Measurements from ENCODE around the gene DOCK10.

Gene DOCK10

DNA sequence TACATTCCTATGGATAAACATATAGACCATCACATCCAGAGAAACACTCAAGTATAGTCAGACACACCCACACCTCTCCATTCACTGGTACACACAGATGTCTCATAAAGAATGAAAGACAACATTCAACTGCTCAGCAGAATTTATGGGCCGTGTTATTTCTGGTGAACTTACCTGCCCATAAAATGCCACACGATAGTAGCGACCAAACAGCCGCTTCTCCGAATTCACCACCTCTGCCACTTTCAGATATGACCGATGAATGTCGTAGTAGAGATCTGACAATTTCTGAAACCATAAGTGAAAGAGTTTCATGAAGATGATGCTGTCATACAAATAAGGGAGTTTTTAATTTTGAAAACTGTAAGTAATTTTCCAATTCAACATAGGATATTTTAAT, 255.4 kb downstream of the DOCK10 start:
- DNase-seq (ENCODE audit: low spot score in 2 of 2) (no peak), ATAC-seq (peak; percentile 67)
- Mint-ChIP-seq H3K9me3 (no peaks in the 10 kb centered on the region), H3K4me3 (no peak overlapping the region), H3K27ac (peak overlapping the region; percentile 32), H3K36me3 (peaks cover 97% of the 10 kb centered on the region), H3K4me1 (peaks cover 8% of the 10 kb centered on the region)

DNA sequence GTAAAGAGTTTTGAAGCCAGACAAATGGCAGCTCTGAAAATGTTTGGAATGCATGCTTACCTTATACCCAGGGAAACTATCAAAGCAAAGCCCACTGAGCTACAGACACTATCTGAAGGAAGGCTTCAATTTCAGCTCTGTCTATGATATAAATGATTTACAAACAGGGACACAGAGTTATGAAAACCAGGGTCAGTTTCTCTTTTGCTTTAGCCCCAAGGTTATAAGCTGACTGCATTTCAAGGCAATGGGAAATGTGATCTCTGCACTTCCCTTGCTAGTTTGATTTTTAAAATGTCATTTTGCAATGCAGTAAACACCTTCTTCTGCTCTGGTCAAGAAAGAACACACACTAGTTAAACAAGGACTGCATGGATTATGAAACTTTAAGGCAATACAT, 260.9 kb downstream of the DOCK10 start:
- H3K9me3 Mint-ChIP-seq = no peaks in the 10 kb centered on the region
- no peaks in the 10 kb centered on the region for H3K4me1 Mint-ChIP-seq
- peak overlapping the region; percentile 63 for H3K27ac Mint-ChIP-seq
- H3K36me3 Mint-ChIP-seq = peaks cover 87% of the 10 kb centered on the region
- DNase-seq (ENCODE audit: low spot score in 2 of 2) (no peak), ATAC-seq (no peak)
- no peak overlapping the region for H3K4me3 Mint-ChIP-seq

DNA sequence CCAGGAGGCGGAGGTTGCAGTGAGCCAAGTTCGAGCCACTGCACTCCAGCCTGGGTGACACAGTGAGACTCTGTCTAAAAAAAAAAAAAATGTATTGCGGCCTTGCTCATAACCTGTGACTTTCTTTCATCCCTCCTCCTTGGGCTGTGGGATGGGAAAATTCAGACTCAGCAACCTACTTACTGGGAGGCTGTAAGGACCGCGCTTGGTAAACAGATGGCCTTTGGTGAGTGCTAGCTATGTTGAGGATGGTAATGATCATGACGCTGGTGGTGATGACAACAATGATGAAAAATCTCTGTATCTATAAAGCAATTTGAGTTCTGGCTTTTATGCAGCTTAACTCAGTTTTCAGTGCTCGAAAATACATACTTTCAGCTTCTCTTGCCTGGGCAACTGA, 261.4 kb downstream of the DOCK10 start:
- Mint-ChIP-seq H3K4me1 (no peaks in the 10 kb centered on the region), H3K4me3 (no peak overlapping the region), H3K9me3 (no peaks in the 10 kb centered on the region), H3K36me3 (peaks cover 87% of the 10 kb centered on the region), H3K27ac (peak overlapping the region; percentile 63)
- ATAC-seq (no peak), DNase-seq (ENCODE audit: low spot score in 2 of 2) (no peak)

DNA sequence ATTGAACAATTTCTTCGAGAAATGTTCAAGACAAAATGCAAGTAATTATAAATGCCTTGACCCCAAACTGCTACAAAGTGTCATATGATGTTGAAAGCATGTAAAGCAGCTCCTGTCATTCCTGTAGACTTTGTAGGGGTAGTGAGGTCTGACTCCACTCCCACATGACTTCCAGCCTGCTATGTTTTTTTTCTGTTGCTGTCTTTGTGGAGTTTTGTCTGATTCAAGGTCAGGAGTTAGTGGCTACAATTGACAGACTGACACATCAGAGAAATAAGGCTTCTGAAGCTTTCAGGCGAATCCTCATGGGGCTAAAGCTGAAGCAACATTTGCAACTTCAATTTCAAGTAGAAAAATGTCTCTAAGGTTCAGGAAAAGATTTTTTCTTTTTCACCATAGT, 262.2 kb downstream of the DOCK10 start:
- ATAC-seq = no peak
- peaks cover 87% of the 10 kb centered on the region for H3K36me3 Mint-ChIP-seq

DNA sequence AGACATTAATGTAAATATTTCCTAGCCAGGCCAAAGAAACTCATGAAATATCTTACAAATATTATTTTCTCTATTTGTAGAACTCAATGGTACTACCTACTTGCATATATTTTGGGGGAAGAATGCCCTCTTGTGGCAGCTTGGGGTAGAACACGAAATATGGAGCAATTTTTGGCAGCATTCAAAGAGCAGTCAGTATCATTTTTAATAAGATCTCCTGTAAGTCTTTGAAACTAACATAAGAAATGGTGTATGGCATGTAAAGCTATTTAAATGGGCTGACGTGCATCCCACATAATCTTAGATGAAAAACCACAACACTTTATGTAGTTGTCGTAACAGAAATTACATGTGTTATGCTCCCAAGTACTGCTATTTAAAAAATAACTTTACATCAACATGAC, 263.8 kb downstream of the DOCK10 start:
- Mint-ChIP-seq H3K27ac (peak overlapping the region; percentile 67), H3K4me3 (no peak overlapping the region), H3K9me3 (no peaks in the 10 kb centered on the region), H3K36me3 (peaks cover 87% of the 10 kb centered on the region), H3K4me1 (no peaks in the 10 kb centered on the region)
- peak; percentile 62 for ATAC-seq
- DNase-seq (ENCODE audit: low spot score in 2 of 2) = peak; percentile 32 to 75

More for the DNA sequence above, 262.2 kb downstream of the DOCK10 start:
- Mint-ChIP-seq H3K9me3 (no peaks in the 10 kb centered on the region), H3K4me1 (no peaks in the 10 kb centered on the region), H3K27ac (no peak overlapping the region), H3K4me3 (no peak overlapping the region)
- DNase-seq (ENCODE audit: low spot score in 2 of 2) = no peak

DNA sequence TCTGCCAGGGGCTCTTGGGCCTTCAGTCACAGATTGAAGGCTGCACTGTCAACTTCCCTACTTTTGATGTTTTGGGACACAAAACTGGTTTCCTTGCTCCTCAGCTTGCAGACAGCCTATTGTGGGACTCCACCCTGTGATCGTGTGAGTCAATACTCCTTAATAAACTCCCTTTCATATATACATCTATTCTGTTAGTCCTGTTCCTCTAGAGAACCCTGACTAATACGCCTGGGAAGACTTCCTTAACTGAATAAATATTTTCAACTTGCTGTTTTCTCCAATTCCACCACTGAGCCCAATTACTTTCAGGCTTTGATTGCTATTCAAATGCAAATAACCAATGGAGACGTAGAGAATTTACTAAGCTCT, 264.7 kb downstream of the DOCK10 start:
- H3K27ac Mint-ChIP-seq = no peak overlapping the region
- peaks cover 87% of the 10 kb centered on the region for H3K36me3 Mint-ChIP-seq
- no peak for DNase-seq (ENCODE audit: low spot score in 2 of 2)
- H3K4me3 Mint-ChIP-seq = no peak overlapping the region
- H3K9me3 Mint-ChIP-seq = no peaks in the 10 kb centered on the region
- no peak for ATAC-seq
- H3K4me1 Mint-ChIP-seq = no peaks in the 10 kb centered on the region

DNA sequence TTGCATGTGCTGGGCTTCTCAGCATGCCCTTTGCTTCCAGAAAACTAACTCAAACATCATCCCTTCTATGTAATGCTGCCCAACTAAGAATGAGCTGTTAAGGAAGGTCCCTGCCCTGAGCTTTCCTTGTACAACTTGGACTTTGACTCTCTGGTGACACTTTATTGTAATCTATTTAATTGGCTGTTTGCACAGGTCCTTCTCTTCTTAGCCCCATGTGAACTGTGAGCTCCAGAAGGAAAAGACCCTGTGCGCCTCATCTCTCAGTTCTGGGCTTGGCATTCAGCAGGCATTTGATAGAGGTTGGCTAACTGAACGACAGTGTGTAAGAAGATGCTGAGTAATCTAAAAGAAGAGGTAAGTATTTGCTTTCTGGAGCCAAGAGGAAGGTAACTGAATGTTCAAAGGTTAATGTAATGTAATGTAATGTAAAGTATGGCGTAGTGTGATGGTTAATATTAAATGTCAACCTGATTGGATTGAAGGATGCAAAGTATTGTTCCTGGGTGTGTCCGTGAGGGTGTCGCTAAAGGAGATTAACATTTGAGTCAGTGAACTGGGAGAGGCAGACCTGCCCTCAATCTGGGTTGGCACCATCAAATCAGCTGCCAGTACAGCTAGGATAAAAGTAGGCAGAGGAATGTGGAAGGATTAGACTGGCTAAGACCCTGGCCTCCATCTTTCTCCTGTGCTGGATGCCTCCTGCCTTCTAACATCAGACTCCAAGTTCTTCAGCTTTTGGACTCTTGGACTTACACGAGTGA, 265.3 kb downstream of the DOCK10 start:
- H3K4me3 Mint-ChIP-seq = no peak overlapping the region
- DNase-seq (ENCODE audit: low spot score in 2 of 2) = no peak
- H3K36me3 Mint-ChIP-seq = peaks cover 88% of the 10 kb centered on the region
- ATAC-seq = no peak
- H3K4me1 Mint-ChIP-seq = no peaks in the 10 kb centered on the region
- H3K9me3 Mint-ChIP-seq = no peaks in the 10 kb centered on the region
- H3K27ac Mint-ChIP-seq = peak overlapping the region; percentile 53

DNA sequence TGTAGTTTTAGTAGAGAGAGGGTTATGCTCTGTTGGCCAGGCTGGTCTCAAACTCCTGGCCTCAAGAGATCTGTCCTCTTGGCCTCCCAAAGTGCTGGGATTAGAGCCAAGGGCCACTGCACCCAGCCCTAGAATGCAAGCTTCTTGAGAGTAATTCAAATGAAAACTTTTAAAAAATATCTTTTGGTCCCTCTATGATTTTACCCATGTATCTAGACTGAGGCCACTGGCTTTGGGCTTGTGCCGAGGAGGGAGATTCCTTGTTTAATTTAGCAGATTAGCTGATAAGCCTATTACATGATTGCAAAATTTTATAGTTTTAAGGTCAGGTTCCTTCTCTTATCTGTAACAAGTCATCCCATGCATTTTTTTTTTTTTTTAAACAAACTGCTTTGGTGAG, 266.6 kb downstream of the DOCK10 start:
- no peaks in the 10 kb centered on the region for H3K4me1 Mint-ChIP-seq
- peaks cover 90% of the 10 kb centered on the region for H3K36me3 Mint-ChIP-seq
- no peak for ATAC-seq
- H3K9me3 Mint-ChIP-seq = no peaks in the 10 kb centered on the region
- DNase-seq (ENCODE audit: low spot score in 2 of 2) = no peak
- peak overlapping the region; percentile 53 for H3K27ac Mint-ChIP-seq
- no peak overlapping the region for H3K4me3 Mint-ChIP-seq

DNA sequence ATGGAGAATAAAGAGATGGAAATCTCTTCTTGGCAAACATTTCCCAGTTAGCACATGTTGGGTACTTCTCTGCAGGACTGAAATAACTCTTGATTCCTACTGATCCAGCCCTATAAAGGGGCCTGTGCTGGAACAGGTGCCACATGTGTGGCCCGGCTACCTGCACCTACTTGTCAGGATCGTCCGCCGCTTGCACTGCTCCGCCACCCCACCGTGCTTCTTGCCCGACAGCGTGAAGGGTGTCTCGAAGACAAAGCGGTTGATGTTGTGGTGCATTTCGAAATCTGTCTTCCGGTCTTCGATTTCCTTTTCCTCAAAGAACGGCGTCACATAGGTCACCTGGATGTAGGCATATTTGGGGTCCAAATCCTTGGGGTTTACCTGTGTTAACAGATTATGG, 267.5 kb downstream of the DOCK10 start:
- Mint-ChIP-seq H3K4me3 (no peak overlapping the region), H3K36me3 (peaks cover 93% of the 10 kb centered on the region), H3K4me1 (no peaks in the 10 kb centered on the region), H3K27ac (peak overlapping the region; percentile 65), H3K9me3 (no peaks in the 10 kb centered on the region)
- DNase-seq (ENCODE audit: low spot score in 2 of 2) (no peak), ATAC-seq (no peak)

DNA sequence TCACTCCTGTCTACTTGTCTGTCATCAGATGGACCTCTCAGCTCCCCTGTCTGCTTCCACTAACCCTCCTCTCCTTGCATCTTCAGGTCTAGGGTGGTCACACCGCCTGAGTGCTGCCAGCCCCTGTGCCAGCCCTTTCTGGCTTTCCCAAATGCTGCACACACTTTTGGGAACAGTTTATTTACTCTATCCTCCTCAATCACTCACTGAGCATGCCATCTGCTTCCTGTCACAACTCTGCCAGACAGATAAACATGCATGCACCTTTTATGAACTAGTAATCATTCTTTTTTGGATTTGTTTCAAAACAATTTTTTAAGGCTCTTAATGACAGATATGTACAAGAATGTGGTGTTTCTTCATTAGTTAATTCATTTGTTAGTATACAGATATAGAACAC, 269.8 kb downstream of the DOCK10 start:
- Mint-ChIP-seq H3K4me1 (no peaks in the 10 kb centered on the region), H3K36me3 (peaks cover 100% of the 10 kb centered on the region), H3K27ac (no peak overlapping the region), H3K4me3 (no peak overlapping the region), H3K9me3 (no peaks in the 10 kb centered on the region)
- DNase-seq (ENCODE audit: low spot score in 2 of 2) = no peak
- ATAC-seq = no peak

DNA sequence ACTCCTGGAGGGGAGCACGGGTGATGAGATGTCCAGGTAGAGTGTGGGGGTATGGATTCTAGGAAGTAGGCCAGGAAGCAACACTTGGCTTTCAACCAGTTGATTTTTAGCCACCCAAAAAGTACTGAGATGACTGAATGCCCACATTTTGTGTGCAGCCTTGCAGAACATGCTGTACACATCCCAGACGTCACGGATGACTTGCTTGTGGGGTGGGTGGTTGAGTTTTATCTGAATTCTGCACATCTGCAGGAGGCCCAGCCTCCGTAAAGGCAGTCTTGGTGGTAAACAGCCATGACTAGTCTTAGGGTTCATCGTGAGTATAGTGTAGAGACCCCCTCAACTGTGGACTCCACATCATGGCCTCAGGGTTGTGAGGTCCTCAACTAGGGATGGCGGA, 272.8 kb downstream of the DOCK10 start:
- Mint-ChIP-seq H3K9me3 (no peaks in the 10 kb centered on the region), H3K4me3 (no peak overlapping the region), H3K27ac (peak overlapping the region; percentile 54), H3K36me3 (peaks cover 100% of the 10 kb centered on the region), H3K4me1 (no peaks in the 10 kb centered on the region)
- ATAC-seq = peak; percentile 88
- no peak for DNase-seq (ENCODE audit: low spot score in 2 of 2)

DNA sequence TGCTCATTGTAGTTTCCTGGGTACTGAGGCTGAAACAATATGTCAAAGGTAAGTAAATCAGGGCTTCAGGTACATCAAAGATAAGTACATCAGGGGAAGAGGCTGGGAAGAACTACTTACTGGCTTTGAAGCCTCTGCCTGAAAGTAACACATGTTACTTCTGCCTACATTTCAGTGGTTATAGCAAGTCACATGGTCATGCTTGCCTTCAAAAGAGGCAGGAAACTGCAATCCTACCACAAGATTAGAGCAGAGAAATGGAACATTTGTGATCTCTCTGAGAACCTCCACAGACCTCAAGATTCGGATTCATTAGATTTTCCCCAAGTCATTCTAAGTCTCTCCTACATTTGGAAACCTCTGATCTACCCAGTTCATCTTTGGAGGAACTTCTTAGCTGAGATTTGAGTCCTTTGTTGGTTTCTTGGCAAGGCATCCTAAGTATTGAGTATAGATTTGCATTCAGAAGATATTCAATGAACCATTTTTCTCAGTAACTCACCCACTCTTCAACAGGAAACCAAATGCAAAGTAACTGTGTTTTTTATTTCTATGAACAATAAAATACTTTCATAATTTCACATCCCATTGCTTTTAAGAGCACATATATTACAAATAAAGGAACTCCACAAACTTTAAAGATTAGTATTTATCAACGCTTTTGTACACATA, 277.6 kb downstream of the DOCK10 start:
- Mint-ChIP-seq H3K9me3 (peaks cover 9% of the 10 kb centered on the region), H3K27ac (peak overlapping the region; percentile 13), H3K4me1 (peaks cover 4% of the 10 kb centered on the region), H3K4me3 (no peak overlapping the region), H3K36me3 (peaks cover 100% of the 10 kb centered on the region)
- DNase-seq (ENCODE audit: low spot score in 2 of 2) (no peak), ATAC-seq (no peak)

DNA sequence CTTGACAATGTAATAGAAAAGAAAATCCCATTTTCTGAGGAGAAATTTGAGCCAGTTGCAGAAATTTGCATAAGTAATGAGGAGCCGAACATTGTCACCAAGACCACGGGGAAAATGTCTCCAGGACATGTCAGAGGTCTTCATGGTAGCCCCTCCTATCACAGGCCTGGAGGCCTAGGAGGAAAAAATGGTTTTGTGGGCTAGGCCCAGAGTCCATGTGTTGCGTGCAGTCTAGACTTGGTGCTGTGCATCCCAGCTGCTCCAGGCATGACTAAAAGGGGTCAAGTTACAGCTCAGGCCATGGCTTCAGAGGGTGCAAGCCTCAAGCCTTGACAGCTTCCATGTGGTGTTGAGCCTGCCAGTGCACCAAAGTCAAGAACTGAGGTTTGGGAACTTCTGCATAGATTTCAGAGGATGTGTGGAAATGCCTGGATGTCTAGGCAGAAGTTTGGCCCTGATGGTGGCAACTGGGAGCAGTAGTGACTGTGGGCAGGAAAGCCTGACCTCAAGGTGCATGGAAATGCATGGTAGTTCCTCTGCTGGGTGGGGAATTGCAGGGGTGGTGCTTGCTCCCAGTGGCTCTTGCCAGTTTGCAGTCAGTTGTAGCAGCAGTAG, 284.2 kb downstream of the DOCK10 start:
- Mint-ChIP-seq H3K9me3 (peaks cover 30% of the 10 kb centered on the region), H3K4me3 (no peak overlapping the region), H3K4me1 (peaks cover 4% of the 10 kb centered on the region), H3K27ac (no peak overlapping the region), H3K36me3 (peaks cover 48% of the 10 kb centered on the region)
- ATAC-seq (no peak), DNase-seq (ENCODE audit: low spot score in 2 of 2) (no peak)

DNA sequence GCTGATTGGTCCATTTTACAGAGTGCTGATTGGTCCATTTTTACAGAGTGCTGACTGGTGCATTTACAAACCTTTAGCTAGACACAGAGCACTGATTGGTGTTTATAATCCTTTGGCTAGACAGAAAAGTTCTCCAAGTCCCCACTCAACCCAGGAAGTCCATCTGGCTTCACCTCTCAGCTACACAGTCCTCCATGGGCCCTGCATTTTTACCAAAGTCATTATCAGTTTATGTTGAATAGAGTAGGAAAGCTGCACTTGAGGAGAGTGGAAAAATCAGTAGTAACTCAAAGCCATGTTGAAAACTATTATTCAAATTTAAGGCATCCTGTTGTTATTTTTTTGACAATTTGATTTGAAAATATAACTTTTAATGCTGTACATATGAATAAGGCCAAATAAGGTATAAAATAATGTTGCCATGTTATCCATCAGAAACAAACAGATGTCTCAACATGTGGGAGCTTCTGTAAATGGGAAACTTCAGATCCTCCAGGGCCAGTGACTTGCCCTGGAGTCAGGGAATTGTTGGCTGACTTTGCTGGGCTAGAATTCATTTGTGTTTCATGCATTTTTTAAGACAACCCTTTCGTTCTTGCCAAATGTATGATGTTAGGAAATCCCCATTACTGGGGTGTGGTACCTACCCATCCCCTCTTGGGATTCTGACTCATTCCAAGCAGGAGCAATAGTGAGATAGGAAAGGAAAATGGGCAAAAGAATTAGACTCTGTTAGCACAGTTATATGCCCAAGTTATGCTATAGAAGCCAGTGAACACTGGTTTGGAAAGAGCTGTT, 288.3 kb downstream of the DOCK10 start:
- peaks cover 9% of the 10 kb centered on the region for H3K36me3 Mint-ChIP-seq
- ATAC-seq (no peak), DNase-seq (ENCODE audit: low spot score in 2 of 2) (no peak)
- no peak overlapping the region for H3K4me3 Mint-ChIP-seq
- peaks cover 16% of the 10 kb centered on the region for H3K9me3 Mint-ChIP-seq
- H3K27ac Mint-ChIP-seq = no peak overlapping the region
- no peaks in the 10 kb centered on the region for H3K4me1 Mint-ChIP-seq

DNA sequence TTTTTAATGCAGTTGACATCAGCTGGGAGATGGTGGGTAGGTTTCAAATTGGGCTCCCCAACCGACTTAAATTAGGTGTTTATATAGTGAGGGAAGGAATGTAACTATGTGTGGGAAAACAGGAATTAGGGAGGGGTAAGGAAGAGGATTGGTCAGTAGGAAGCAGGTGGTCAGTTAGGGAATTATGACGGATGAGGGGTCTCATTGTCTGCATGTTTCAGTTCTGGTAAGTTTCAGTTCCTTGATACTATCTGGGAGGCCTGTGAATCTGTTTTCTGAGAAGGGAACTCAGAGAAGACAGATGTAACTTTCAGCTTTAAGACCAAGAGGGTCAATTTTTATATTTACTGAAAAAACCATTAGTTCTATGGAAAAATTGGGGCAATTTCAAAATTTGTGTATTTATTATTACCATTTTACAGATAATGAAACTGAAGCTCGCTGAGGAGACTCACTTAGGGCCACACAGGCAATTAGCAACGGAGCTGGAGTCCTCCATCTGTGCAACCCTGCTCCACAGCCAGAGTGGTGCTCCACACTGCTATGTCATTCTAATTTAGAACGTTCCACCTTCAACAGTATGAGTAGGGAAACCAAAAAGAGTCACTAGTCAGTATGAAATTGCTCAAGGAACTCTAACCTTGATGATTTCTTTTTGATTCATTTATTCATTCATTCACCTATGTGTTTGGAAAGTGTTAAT, 290.1 kb downstream of the DOCK10 start:
- Mint-ChIP-seq H3K4me3 (no peak overlapping the region), H3K27ac (no peak overlapping the region), H3K4me1 (no peaks in the 10 kb centered on the region), H3K36me3 (no peaks in the 10 kb centered on the region), H3K9me3 (peaks cover 4% of the 10 kb centered on the region)
- DNase-seq (ENCODE audit: low spot score in 2 of 2) (no peak), ATAC-seq (no peak)

Data from stimulated activated effector memory CD8-positive, alpha-beta T cell treated with anti-CD3 and anti-CD28 coated beads, Interleukin-12 subunit alpha, Interleukin-12 subunit beta, amount 100 ng/mL, for 72 hours (primary cell).